Erythroblast (primary cell): ENCODE data around the gene KANSL1L.

ENCODE experiments used
- DNase-seq, 2 experiments: peaks; one replicate each; lab custom pipeline; 2025; lab: John Stamatoyannopoulos, UW
- GATA1 ChIP-seq: IDR thresholded peaks from 2 replicates; pipeline ENCODE4 v1.6.1; 2011; ENCODE audit warnings: low read depth, mild to moderate bottlenecking, control low read depth, low read length, moderate library complexity
- POLR2A ChIP-seq: IDR thresholded peaks from 2 replicates; pipeline ENCODE4 v1.6.1; 2011; ENCODE audit warnings: mild to moderate bottlenecking, low read length

The KANSL1L gene

GRCh38 chr2:210171309-210172218 lies at the start of gene KANSL1L:
Gene KANSL1L (minus strand): TSS chr2:210171409. CDS start chr2:210154582, 16,827 bp downstream.
- TF ChIP-seq POLR2A = peak; percentile 68
- TF ChIP-seq GATA1 = no peak
- peak; percentile 96 to 98 for DNase-seq

- no peak for DNase-seq
- TF ChIP-seq POLR2A (no peak), GATA1 (no peak)
These were observed 43.9 kb upstream of the KANSL1L start for GRCh38 chr2:210215120-210215519.

- DNase-seq = no peak
- no peak for TF ChIP-seq POLR2A
- TF ChIP-seq GATA1 = no peak
These were observed 39.0 kb upstream of the KANSL1L start for GRCh38 chr2:210210185-210210584.

GRCh38 chr2:210207929-210208328 lies 36.7 kb upstream of the KANSL1L start:
- DNase-seq = no peak
- TF ChIP-seq POLR2A (no peak), GATA1 (no peak)

GRCh38 chr2:210203558-210203957 lies 32.3 kb upstream of the KANSL1L start:
- no peak for DNase-seq
- TF ChIP-seq GATA1 (no peak), POLR2A (no peak)

GRCh38 chr2:210203147-210203546 lies 31.9 kb upstream of the KANSL1L start:
- no peak for DNase-seq

GRCh38 chr2:210199854-210200253 lies 28.6 kb upstream of the KANSL1L start:
- TF ChIP-seq GATA1 (no peak), POLR2A (no peak)
- DNase-seq = no peak

More at GRCh38 chr2:210203147-210203546, 31.9 kb upstream of the KANSL1L start:
- TF ChIP-seq GATA1 (no peak), POLR2A (no peak)

GRCh38 chr2:210199186-210199765 lies 28.1 kb upstream of the KANSL1L start:
- no peak for TF ChIP-seq GATA1
- no peak for TF ChIP-seq POLR2A
- DNase-seq = peak; percentile 27 to 64

GRCh38 chr2:210198326-210198725 lies 27.1 kb upstream of the KANSL1L start:
- no peak for DNase-seq
- no peak for TF ChIP-seq GATA1
- TF ChIP-seq POLR2A = no peak

GRCh38 chr2:210197720-210198119 lies 26.5 kb upstream of the KANSL1L start:
- TF ChIP-seq GATA1 (no peak), POLR2A (no peak)
- DNase-seq = no peak

GRCh38 chr2:210195101-210195852 lies 24.1 kb upstream of the KANSL1L start:
- DNase-seq = peak; percentile 54 to 73
- TF ChIP-seq GATA1 = no peak
- TF ChIP-seq POLR2A = no peak

- TF ChIP-seq POLR2A (no peak), GATA1 (no peak)
- no peak for DNase-seq
These were observed 19.1 kb upstream of the KANSL1L start for GRCh38 chr2:210190345-210190744.

- TF ChIP-seq GATA1 (no peak), POLR2A (no peak)
- DNase-seq = no peak
These were observed 18.4 kb upstream of the KANSL1L start for GRCh38 chr2:210189452-210190138.
